Pons (tissue), 1 donor: ENCODE data around the gene PSMA8.
"Not testable (repeated sequence)": the region's sequence is repeated elsewhere in the genome, so short reads cannot be mapped to it uniquely, and the experiment has no call there.

Experiments
- DNase-seq: peaks from one replicate; pipeline ENCODE4 v3.0.0-alpha.2; 2016; ENCODE audit warnings: low spot score

The PSMA8 gene

DNA sequence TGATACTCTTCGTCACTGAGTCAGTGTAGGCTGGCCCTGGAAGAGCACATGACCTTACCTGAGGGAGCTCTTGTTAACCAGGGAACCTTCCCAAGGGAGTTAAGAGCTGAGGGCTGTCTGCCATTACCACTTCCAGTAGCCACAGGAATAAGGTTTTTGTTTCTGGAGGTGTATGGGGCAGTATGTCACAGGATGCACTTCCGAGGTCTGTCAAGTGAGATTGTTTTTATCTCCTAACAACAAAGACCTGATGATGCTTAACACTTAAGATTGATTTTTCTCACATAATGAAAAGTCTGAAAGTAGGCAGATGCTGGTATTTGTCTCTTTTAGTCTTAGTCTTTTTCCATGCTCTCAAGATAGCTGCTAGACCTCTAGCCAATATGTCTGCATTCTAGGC lies 41.8 kb downstream of the PSMA8 start:
- no peak for DNase-seq

DNA sequence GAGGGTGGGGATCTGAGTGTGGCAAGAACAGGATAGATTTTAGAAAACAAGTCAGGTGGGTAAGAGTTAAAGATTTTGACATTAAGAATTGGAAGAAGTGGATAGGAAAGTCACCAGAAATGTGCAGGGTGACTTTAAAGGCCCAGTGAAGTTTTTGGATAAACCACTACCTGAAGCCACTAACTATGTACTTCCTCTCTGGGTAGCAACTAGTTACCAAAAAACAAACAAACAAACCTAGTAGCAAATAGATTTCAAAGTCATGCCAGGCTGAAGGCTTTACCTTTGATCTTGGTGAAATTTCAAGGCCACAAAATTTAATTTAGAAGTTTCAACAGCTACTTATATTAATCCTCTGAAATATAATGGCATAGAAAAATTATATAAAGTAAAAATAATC lies 42.5 kb downstream of the PSMA8 start:
- no peak for DNase-seq

DNA sequence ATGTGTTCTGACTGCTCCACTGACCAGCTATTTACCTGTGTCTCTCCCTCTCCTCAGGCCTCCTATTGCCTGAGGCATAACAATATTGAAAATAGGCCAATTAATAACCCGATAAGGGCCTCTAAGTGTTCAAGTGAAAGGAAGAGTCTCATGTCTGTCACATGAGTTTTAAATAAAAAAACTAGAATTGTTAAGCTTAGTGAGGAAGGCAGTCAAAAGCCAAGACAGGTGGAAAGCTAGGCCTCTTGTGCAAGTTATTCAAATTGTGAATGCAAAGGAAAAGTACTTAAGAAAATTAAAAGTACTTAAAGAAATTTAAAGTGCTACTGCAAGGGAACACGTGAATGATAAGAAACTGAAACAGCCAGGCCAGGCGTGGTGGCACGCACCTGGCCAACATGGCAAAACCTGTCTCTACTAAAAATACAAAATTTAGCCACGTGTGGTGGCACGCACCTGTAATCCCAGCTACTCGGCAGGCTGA lies 47.7 kb downstream of the PSMA8 start:
- DNase-seq, result no peak

DNA sequence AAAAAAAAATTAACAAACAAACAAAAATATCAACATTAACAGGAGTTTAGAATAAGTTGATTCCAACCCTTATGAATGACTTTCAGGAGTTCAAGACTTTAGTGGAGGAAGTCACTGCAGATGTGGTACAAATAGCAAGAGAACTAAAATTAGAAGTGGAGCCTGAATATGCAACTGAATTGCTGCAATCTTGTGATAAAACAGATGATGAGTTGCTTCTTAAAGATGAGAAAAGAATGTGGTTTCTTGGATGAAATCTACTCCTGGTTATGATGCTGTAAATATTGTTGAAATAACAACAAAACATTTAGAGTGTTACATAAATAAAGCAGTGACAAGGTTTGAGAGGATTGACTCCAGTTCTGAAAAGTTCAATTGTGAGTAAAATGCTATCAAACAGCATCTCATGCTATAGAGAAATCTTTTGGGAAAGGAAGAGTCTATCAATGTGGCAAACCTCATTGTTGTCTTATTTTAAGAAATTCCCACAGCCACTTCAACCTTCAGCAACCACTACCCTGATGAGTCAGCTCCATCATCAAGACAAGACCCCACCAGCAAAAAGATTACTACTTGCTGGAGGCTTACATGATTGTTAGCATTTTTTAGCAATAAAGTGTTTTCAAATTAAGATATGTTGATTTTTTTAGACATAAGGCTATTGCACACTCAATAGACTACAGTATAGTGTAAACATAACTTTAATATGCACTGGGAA lies 49.9 kb downstream of the PSMA8 start:
- no peak for DNase-seq

DNA sequence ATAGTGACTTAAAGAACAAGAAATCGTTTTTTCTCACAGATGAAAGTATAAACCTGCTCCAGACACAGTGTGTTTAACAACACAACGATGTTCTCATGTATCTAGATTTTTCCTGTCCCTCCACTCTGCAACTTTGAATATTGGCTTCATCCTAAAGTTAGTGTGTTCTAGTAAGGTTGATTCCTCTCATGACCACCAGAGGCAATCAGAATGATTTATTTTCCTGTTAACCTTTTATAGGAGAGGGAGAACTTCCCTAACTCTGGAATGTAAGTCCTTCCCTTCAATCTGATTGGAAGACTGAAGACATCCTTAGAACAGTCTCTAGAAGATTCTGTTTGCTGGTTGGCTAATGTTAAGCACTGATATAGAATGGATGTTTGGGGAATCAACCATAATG lies 51.6 kb downstream of the PSMA8 start:
- DNase-seq, result no peak

DNA sequence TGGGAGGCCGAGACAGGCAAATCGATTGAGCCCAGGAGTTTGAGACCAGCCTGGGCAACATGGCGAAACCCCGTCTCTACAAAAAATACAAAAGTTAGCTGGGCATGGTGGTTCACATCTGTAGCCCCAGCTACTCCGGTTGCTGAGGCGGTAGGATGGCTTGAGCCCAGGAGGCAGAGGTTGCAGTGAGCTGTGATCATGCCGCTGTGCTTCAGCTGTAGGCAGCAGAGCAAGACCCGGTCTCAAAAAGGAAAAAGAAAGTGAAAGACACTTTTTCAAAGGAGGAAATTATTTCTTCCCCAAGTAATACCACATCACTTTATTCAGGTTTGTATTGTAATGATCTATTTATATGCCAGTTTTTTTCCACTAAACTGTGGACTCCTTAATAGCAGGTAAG lies 56.8 kb downstream of the PSMA8 start:
- no peak for DNase-seq

- no peak for DNase-seq
Observed at GRCh38 chr18:26192233-26192632, 58.6 kb downstream of the PSMA8 start.

DNA sequence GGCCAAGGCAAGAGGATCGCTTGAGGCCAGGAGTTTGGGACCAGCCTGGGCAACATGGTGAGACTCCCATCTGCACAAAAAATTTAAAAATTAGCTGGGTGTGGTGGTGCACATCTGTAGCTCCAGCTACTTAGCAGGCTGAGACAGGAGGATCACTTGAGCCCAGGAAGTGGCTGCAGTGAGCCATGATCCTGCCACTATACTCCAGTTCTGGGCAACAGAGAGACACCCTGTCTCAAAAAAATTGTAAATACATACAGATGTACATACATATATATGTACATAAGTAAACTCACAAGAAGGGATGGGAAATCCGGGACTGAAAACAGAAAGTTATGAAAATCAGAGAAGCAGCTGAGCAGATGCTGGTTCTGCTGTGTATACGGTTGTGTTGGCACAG lies 62.9 kb downstream of the PSMA8 start:
- DNase-seq, result no peak

GRCh38 chr18:26202001-26202400 lies 68.3 kb downstream of the PSMA8 start:
- not testable (repeated sequence) for DNase-seq

GRCh38 chr18:26205318-26205717 lies 71.6 kb downstream of the PSMA8 start:
- no peak for DNase-seq

- DNase-seq, result no peak
Observed at GRCh38 chr18:26206488-26206887, 72.8 kb downstream of the PSMA8 start.

DNA sequence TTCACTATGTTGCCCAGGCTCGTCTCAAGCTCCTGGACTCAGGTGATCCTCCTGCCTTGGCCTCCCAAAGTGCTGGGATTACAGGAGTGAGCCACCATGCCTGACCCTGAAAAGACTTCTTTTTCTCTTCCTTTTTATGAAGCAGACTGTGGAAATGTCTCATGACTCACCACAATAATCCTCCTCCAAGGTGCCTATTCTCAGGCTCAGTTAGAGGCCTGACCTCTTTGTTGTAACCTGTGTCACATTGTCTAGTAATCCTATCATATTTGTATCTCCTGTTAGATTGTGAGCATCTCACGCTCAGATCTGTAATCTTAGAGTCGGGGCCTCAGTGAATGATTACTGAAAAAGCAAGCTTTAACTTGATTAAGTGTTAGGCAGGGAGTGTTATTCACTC lies 74.3 kb downstream of the PSMA8 start:
- DNase-seq, result no peak

- DNase-seq, result no peak
Observed at GRCh38 chr18:26208977-26209376, 75.3 kb downstream of the PSMA8 start.

- no peak for DNase-seq
Observed at GRCh38 chr18:26210147-26210546, 76.5 kb downstream of the PSMA8 start.

- DNase-seq, result no peak
Observed at GRCh38 chr18:26215247-26215970, 81.7 kb downstream of the PSMA8 start.

GRCh38 chr18:26225022-26225693 lies 91.5 kb downstream of the PSMA8 start:
- DNase-seq, result no peak

GRCh38 chr18:26225915-26226228 lies 92.2 kb downstream of the PSMA8 start:
- DNase-seq, result no peak

GRCh38 chr18:26226229-26227050 lies 92.8 kb downstream of the PSMA8 start, which contains the start of gene TAF4B:
Gene TAF4B, plus strand, starts transcription at chr18:26226445. Its CDS starts 489 bp downstream, at chr18:26226934.
- DNase-seq, result peak; percentile 85

- no peak for DNase-seq
Observed at GRCh38 chr18:26227051-26227670, 93.5 kb downstream of the PSMA8 start.

- no peak for DNase-seq
Observed at GRCh38 chr18:26228562-26229260, 95.0 kb downstream of the PSMA8 start.

- DNase-seq, result no peak
Observed at GRCh38 chr18:26230497-26230896, 96.8 kb downstream of the PSMA8 start.
